NCI-H146 treated with DMSO at 0.1 percent for 48 hours (cell line): ENCODE results near the gene NOTCH2.

ENCODE experiments used
- DNase-seq: peaks from one replicate; lab custom pipeline; 2025; ENCODE audit not compliant: unreplicated experiment; lab: John Stamatoyannopoulos, UW

The NOTCH2 gene

DNA sequence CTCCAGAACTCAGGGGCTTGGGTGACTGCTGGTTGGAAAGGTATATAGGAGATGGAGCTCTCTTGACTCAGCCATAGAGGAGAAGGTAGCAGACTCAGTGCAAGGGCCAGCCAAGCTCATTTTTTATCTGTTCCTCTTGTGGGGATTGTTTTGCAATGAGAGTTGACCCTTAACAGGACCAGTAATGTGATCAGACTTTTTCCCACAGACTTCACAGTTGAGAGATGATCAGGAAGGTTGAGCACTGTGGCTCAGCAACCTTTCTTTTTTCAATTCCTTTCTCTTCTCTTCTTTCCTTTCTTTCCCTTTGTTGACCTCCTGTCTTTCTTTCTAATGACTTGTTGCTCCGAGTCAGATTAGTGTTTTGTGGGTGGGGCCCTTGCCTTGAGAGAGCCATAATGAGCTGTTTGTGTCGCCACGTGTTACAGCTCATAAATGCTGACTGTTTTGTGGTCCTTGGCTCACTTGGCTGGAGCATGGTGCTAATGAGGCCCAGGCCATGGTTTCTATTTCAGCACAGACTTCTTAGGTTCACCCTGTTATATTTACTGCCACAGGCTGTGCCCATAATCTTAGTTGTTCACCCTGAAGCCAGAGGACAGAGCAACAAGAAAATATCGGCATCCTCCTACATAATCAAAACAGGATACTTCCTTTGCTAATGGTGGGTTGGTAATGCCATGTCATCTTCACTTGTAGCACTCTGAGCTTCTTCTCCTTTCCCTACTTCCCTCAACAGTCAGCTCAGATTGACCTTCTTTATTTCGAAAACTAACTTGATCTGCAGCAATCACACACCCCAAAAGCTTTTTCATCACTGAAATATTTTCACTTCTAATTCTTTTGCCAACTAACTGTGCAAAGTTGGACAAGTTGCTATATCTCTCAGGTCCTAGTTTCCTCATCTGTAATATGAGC lies 187.1 kb downstream of the NOTCH2 start:
- DNase-seq, result no peak

DNA sequence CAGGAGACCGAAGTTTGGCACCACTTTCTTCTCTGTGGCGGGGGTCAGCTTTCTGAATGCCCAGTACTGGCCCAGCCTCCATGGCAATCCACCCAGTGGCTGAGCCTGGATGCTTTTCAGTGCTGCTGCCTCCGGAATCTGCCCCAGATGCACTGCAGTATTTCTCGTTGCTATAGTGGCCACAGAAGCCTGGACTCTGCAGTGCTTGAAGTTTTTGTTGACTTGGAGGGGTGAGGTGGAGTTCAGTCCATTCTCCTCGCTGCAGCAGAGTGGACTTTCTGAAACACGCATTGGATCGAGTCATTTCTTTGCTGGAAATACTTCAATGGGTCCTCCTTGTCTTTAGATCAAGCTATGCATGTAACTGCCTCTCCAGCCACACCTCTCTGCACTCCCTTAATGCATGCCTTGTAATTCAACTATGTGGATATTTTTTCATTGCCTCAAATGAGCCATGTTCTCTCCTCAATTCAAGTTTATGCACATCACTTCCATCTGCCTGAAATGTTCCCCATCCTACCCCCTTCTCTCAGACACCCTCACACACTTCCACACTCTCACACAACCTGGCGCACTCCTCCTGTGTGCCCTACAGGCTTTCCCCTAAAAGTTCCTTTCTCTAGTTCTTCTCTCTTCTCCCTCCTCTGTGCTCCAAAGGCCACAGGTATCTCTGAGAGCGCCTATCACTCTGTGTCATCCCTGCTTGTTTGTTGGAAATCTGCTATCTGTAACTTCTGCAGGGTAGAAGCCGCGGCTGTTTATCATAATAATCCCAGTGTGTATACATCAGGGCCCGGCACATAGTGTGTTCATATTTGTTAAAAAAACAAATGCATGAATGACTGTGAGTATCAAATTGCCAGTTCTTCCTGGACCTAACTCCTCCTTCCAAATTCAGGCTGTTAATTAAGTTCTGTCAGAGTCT lies 189.7 kb downstream of the NOTCH2 start:
- DNase-seq, result no peak

DNA sequence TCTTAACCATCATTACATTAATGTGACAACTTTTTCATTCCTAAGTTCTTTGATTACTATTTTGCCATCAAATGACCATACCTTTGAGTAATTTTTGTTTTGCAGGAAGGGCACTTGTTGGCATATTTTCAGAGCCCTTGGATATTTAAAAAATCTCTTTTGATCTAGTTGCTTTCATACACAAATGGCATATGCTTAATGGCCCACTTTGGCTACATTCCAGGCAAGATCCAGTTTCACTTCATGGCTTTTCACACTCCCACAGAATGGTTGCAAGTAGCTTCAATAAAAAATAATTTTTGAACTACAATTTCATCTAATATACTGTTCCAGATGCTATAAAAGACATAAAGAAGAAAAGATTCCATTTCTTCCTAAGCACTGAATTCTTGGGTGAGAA lies 191.3 kb downstream of the NOTCH2 start:
- no peak for DNase-seq

DNA sequence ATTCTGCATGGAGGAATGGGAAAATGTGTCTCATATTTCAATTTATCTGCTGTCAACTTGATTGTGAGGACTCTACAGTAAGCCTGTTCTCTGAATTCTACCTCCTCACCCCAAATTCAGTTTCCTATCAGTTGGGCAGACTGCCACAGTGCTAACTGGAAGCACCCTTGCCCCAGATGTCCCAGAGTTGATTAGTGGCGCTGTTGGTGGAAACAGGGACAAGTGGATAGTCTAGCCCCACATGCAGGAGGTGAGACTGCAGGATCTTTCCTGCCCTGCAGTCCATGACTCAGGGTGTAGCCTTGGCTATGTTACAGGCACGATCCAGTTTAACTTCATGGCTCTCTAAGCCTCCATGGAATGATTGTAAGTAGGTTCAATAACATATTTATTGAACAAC lies 195.3 kb downstream of the NOTCH2 start:
- DNase-seq, result no peak

DNA sequence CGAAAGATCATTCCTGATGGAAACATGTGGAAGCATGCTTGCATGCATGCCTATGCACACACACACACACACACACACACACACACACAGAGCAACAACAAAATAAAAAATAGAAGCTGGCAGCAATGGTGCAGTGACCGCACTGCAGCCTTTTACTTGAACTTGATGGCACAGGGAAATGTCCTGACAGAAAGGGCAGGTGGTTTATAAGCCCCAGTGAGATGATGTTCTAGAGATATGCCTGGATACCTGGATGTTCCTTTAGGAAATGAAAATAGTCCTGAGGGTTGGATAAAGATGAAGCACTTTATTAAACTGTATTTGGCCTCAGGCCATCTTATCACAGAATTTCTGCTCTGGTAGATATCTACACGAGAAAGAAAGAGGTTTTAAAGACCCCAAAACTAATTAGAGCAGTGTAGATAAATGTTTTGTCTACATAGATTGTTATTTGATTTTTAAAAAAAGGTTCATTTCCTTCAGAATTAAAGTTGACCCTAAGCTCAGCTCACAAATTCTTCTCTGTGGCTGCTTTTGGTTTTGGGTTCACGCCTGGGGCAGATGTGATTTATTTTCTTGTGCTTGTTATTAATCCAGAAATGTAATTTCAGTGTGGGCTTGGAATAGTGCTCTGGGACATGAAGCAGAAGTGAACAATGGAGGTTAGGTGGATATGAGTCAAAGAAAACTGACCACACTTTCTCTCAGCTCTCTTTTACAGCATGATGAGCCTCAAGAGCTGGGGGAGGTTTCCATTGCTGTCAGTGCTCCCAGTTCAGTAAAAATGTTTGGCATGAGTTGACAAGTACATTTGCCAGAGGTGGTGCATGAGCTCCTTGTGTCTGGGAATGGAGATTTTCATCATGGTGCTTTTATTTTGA lies 196.1 kb downstream of the NOTCH2 start:
- DNase-seq, result no peak

DNA sequence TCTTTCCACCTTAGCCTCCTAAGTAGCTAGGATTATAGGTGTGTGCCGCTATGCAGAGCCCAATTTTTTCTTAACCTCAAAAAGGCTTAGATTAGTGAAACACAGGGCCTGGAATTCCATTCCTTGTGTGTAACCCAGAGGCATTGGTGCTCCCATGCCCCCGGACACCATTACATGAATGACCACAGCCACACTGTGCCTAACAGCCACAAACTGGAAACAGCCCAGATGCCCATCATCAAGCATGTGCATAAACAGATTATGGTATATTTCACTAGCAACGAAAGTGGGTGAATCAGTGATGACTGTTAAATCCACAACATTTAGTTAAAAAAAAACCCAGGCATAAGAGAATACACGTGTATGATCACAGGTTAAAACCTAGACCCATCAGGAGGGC lies 197.6 kb downstream of the NOTCH2 start:
- DNase-seq, result no peak

DNA sequence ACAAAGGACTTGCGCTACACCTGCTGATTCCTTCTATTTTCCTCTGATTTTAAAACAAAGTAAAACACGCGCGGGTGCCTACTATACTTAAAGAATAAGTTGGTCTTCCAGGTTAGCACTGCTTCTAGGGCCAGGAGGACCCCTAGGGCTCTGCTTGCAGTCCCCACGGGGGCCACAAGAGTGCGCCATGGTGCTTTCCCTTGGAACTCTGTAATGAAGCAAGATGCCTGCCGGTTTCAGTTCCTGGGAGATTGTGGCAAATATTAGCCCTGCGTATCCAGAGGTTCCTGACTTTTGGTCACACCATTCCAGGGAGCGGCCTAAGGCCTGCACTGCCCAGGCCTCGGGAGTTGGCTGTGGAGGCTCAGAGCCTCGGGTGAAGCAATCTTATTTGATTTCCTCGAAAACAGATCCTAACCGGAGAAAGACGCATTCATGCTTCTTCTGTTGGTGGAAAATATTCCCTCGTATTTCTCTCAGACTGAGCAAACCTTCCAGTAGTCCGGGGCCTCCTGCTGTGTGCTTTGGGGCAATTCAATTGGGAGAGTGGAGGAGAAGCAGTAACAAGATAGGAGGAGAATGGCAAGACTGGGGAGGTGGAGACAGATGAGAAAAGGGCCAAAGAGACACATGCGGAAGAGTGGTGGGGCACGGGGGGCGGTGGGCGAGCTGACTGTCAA lies 198.4 kb downstream of the NOTCH2 start:
- peak; percentile 2 for DNase-seq

DNA sequence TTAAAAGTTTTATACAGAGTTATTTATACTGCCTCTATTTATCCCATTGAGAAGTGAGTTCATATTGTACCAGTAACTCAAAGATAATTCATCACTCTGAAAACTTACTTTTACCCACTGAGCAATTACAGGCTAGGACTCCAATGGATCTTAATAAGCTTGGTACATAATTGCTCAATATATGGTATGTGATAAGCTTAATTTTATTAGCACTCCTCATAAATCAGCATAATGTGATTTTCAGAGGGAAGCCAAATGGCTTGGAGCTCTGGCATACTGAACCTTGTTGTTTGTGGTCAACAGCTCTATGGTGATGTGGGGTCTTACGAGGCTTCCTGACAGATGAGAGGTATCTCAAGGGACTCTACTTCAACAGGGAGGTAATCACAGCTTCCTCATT lies 199.5 kb downstream of the NOTCH2 start:
- DNase-seq, result no peak

DNA sequence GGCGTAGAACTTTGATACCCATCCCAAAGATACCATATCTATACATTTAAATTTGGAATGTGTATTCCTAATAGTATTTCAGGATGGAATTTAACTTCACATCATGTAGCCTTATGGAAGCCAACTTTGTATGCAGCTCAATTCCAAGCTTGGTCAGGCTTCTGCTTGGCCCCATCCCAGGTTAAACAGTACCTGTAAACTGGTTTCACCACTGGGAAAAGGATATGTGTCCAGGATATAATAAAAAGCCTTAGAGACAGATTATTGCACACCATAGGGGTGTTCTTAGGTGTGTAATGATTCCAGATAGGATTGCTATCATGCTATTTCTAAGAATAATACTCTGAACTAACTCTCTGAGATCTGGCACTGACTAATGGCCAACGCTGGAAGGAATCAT lies 201.3 kb downstream of the NOTCH2 start:
- DNase-seq, result no peak

DNA sequence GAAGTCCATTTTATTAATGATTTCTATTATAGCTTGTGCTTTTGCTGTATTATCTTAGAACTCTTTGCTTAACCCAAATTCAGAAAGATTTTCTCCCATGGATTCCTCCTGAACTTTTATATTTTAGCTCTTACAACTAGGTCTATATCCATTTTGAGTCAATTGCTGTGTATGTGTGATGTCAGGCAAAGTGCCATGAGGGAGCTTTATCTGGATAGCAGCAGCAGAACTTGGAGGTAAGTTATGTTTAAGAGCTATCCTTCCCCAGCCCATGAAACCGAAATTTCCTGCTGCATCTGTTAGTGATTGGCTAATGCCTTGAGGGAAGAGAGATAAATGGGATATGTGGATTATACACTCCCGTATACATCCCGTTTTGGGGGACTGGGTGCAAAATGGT lies 203.0 kb downstream of the NOTCH2 start:
- no peak for DNase-seq

DNA sequence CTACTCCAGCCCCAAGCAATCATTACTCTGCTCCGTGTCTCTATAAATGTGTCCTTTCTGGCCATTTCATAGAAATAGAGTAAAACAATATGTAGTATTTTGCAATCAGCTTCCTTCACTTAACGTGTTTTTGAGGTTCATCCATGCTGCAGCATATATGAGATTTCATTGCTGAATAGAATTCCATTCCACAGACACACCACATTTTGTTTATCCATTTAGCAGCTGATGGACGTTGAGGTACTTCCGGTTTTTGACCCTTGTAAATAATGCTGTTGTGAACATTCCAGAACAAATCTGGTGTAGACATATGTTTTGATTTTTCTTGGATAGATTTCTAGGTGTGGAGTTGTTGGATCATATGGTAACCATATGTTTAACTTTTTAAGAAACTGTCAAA lies 203.8 kb downstream of the NOTCH2 start:
- no peak for DNase-seq

DNA sequence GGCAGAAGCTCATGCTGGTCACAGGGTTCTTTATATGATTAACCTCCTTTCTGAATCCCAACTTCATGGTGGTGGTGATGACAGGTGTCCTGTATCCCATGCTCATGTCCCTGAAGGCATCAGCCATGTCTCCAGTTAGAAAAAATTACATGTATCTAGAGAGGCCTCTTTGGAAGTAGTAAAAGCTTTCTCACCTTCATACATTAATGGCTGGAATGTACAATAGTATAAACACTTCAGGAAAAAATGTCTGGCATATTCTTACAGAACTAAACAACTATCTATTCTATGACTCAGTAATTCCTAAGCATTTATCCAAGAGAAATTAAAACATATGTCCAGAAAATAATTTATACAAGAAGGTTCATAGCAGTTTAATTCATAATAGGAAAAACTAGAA lies 207.2 kb downstream of the NOTCH2 start:
- no peak for DNase-seq
